Prostate gland (tissue), 2 donors: ENCODE results near the gene CLRN3.

ENCODE experiments used
- POLR2A ChIP-seq: fragments of 450-650 bp; IDR thresholded peaks from one replicate; pipeline ENCODE4 v1.6.1; 2016; ENCODE audit warnings: antibody characterized with exemption, mild to moderate bottlenecking
- TF ChIP-seq, protein P1 (sequence below), 4 experiments: fragments of 200-600 bp in 2 of 4; fragments of 450-650 bp in 2 of 4; sonication (generic) in 2 of 4; IDR thresholded peaks; 1 replicate in 3 of 4; 2 replicates in 1 of 4; pipeline ENCODE4 v1.5.1; 2016 to 2019; ENCODE audit warnings: antibody characterized with exemption in 4 of 4, mild to moderate bottlenecking in 2 of 4, moderate library complexity in 2 of 4

DNA sequence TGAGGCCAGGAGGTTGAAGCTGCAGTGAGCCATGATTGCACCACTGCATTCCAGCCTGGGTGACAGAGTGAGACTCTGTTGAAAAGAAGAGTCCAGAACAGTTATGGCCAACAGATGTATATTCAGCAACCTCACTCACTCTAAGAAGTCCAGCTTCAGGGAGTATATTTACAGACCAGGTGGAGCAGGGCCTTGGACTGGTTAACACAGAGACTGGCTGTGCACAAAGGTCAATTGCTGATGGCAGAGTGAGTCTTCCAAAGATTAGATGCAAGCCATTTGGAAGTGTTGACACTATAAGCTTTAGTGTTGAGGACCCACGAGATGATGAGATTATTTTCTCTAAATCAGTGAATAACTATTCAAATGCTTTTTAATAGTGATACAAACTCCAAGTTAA lies 24.9 kb downstream of the CLRN3 start:
- TF ChIP-seq POLR2A = no peak
- TF ChIP-seq, protein P1, sequence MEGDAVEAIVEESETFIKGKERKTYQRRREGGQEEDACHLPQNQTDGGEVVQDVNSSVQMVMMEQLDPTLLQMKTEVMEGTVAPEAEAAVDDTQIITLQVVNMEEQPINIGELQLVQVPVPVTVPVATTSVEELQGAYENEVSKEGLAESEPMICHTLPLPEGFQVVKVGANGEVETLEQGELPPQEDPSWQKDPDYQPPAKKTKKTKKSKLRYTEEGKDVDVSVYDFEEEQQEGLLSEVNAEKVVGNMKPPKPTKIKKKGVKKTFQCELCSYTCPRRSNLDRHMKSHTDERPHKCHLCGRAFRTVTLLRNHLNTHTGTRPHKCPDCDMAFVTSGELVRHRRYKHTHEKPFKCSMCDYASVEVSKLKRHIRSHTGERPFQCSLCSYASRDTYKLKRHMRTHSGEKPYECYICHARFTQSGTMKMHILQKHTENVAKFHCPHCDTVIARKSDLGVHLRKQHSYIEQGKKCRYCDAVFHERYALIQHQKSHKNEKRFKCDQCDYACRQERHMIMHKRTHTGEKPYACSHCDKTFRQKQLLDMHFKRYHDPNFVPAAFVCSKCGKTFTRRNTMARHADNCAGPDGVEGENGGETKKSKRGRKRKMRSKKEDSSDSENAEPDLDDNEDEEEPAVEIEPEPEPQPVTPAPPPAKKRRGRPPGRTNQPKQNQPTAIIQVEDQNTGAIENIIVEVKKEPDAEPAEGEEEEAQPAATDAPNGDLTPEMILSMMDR (IDR thresholded peaks at IDR 0.05) = no peak
